Stimulated activated CD8-positive, alpha-beta memory T cell treated with anti-CD3 and anti-CD28 coated beads, Interleukin-7, amount 100 ng/mL, for 24 hours (primary cell): ENCODE measurements around the gene PRELID1.
"Not testable (repeated sequence)": the region's sequence is repeated elsewhere in the genome, so short reads cannot be mapped to it uniquely, and the experiment has no call there.

Experiments
- DNase-seq: peaks from one replicate; pipeline ENCODE4 v3.0.0-alpha.2; 2020; ENCODE audit warnings: low read depth

PRELID1 gene

DNA sequence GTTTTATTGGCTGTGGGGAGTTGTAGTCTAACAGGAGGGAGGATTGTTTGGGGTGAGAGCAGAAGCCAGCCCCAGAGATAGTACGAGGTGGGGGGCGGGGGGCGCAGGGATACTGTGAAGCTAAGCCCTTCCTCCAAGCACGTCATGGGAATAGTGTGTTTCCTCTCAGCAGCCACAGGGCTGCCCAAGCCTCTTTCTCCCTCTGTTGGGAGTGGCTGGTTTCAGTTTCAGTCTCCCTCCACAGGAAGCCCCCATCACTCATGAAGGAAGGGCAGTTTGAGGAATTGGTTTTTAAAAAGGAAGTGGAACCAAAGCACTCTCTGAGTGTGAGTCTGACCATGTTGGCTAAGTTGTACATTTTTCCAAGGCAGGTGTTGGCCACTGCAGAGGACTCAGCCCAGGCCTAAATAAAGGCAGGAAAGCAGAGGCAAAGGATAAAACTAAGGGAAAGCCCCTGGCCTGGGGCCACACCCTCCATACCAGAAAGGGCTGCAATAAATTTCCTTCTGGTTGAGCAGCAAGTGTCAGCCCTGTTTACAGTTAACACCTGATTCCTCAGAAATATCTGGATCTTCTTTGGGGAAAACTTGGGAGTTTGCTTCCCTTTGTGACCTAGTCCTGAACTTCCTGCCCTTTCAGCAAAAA lies 3.2 kb upstream of the PRELID1 start:
- no peak for DNase-seq

- no peak for DNase-seq
These were observed 2.6 kb upstream of the PRELID1 start for GRCh38 chr5:177300951-177301350.

- DNase-seq: no peak
These were observed 2.0 kb upstream of the PRELID1 start for GRCh38 chr5:177301503-177302165.

GRCh38 chr5:177302354-177303110 lies 1.1 kb upstream of the PRELID1 start:
- no peak for DNase-seq

GRCh38 chr5:177303925-177304391 lies 359 bp downstream of the PRELID1 start:
- no peak for DNase-seq

- no peak for DNase-seq
These were observed 957 bp downstream of the PRELID1 start for GRCh38 chr5:177304392-177305119.

DNA sequence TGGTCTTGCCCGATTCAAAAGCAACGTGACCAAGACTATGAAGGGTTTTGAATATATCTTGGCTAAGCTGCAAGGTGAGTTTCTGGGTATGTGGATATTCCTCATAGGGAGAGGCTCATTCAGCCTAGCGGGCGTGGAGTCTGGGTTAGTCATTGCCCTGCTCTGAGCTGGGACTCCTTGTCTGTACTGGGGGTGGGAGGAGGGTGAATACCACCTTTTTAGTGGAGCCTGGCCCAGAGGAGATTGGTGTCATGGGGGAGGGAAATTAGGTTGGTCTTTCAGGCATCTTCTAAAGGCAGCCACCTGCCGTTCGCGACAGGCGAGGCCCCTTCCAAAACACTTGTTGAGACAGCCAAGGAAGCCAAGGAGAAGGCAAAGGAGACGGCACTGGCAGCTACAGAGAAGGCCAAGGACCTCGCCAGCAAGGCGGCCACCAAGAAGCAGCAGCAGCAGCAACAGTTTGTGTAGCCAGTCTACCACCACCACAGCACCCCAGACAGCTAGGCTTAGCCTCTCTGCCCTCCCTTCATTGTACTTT lies 2.6 kb downstream of the PRELID1 start:
- not testable (repeated sequence) for DNase-seq

DNA sequence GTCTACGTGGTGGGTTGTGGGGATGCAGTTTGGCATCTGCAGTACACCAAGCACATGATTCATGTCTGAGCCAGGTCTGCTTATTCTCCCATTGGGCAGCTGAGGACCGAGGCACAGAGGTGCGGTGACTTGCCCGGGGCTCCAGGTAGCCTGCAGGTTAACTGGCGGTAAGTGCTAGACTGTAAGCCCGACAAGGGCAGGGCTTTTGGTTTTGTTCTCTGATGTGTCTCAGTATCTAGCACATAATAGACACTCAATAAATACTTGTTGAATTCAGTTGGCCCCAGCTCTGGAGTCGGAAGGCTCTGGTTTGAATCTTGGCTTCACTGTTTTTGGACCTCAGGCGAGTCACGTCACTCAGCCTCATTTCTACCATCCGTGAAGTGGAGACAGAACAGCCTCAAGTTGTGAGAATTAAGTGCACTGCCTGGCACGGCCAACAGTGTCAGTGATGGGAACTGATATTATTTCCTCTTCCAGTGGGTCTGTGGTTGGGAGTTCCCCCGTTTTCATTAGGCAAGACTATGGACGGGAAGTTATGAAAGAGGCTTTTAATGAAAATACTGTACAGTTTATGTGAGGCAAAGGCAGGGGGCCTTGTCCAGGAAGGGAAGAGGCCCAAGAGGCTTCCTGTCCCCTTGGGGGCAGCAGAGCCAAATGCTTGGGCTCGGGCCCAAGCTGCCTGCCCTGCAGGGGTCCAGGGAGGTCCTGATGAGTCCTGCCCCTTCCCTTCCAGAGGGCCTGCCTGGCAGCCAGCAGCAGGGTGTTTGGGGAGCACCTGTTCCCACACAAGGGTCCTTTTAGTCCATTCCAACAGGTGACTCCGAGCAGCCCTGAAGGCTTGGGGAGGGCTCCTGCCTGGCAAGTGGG lies 3.3 kb downstream of the PRELID1 start:
- no peak for DNase-seq

DNA sequence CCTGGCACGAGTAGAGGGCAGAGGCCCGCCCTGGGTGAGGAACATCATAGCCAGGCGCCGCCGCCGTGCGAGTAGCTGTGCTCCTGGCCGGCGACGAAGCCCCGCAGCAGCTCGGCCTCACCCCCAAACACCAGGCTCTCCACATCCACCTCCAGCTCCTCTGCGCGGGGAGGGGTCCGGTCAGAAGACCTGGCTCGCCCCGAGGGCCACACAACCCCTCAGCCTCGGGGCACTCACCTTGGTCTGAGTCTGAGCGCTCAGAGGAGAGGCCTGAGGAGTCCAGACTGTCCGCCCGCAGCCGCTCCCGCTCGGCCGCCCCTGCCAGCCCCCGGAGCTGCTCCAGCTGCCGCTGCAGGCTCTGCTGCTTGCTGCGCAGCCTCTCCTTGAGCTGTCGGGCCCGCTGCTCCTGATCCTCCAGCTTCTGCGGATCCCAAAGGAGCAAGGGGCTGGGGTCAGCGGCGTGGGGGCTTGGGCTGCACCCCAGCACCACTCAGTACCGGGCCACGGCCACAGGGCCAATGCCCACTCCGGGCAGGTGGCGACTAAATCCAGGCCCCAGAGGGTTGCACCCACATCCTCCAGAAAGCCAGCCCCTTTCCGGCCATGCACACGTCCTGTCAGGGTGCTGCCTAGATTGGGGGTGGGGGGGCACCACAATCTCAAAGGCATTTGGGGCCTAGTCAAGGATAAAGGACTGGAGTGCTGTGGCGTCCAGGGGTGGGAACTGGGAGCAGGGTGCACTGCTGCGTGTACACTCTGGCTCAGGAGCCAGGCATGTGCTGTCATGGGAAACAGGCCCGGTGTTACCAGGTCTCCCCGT lies 4.2 kb downstream of the PRELID1 start:
- no peak for DNase-seq

GRCh38 chr5:177308740-177309139 lies 5.1 kb downstream of the PRELID1 start:
- DNase-seq: no peak

GRCh38 chr5:177309351-177310191 lies 6.0 kb downstream of the PRELID1 start:
- peak; percentile 48 for DNase-seq

DNA sequence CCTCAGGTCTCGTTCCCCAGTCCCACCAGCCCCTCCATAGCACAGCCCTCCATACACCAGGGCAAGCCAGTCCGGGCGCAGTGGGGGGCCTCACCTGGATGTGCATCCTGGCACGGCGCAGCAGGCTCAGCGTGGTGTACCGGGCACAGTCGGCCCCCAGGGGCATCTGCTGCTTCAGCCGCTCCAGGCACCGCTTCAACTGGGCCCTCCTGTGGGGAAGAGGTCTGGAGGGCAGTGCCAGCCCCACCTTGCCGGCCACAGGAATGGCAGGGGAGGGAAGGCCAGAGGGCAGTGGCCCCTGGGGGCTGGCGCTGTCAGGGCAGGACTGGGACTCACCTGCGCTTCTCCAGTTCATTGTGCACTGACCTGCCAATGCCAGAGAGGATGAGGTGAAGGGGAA lies 6.7 kb downstream of the PRELID1 start:
- DNase-seq: no peak

DNA sequence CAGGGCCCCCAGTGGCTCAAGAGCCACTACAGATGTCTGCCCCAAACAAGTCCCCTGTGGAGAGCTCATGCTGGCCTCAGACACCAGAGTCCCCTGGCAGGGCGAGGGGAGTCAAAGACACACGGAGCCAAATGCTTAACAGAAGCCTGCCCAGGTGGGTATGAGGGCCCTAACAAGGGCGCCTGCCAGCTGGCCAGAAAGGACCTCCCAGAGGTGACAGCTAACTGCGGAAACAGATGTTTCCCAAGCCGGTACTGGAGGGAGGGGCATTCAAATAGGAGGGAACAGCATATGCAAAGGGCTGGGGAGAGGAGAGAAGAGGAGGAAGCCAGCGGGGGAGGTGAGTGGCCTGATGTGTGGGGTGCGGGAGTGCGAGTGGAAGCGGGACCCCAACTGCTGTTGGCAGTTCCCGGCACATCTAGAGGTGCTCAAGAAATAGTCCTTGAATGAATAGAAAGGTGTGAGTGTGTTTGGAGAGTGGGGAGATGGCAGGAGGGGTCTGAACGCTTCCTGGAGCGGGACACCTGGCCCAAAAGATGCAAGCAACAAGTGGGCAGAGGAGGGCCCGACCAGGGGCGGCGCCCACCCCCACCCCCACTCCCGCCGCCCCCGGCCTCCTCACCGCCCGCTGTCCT lies 7.3 kb downstream of the PRELID1 start:
- no peak for DNase-seq

GRCh38 chr5:177311392-177311722 lies 7.8 kb downstream of the PRELID1 start:
- DNase-seq: no peak

GRCh38 chr5:177311723-177312648 lies 8.4 kb downstream of the PRELID1 start, which contains the start of gene MXD3:
TSS of gene MXD3 (minus strand) at chr5:177311898. CDS start at chr5:177311830, 68 bp downstream.
- DNase-seq: peak; percentile 92

DNA sequence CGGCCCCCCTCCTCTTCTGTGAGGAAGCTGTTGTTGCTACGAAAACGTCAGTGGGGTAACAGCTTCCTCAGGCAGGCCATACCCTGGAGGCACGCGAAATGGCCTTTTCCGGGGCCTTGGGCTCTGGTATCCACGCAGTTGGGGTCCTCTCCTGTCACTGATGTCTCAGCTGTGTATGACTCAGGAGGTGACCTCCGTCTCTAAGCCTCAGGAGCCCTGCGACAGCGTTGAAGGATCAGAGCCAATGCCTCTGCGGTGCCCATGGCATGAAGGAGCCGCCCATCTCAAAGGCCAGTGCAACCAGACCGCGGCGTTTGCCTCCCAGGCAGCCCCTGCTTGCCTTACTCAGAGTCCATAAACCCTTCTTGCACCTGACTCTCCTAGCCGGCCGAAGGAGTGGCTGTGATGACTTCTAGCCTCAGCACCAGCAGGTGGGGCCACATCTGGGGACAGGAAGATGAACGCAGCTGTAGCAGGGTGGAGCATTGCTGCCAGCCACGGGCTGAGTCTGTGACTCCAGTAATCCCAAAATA lies 9.1 kb downstream of the PRELID1 start:
- no peak for DNase-seq

DNA sequence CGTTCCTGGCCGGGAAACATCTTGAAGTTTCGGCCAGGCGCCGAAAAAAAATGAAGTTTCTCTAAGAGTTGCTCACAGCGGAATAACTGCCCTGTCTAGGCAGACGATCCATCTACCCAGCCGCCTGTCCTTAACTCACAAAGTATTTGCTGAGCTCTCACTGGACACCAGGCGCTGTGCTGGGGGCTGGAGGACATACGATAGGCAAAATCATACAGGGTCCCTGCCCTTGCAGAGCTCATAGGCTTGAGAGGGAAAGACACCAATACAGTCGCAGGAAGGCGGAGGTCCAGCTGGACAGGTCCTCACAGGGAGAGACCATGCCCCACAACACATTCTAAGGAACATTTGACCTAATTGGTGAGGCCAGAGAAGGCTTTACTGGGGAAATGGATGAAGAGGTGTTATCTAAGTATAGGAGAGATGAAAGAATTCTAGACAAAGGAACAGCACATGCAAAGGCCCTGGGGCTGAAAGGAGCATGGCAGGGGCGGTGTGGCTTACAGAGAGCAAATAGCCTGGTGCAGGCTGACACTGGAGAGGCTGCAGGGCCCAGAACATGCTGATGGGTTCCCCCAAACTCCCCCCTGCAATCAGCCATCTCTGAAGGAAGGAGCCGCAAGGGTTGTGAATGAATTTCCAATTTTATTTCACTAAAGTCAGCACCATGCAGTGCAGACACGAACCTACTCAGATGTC lies 10.1 kb downstream of the PRELID1 start:
- DNase-seq: no peak
